Epithelial cell of proximal tubule (primary cell): ENCODE measurements around the gene ZNF451. TPM values are rescaled to one million over a fixed set of nuclear protein-coding genes. Genes with fewer than 3 reads are reported as not detected.

Source experiments
- DNase-seq: peaks from one replicate; pipeline ENCODE4 v3.0.0-alpha.2; 2011; ENCODE audit warnings: low read depth
- H3K4me3 ChIP-seq: 2 replicates; pipeline ENCODE4 v1.5.1; 2011; ENCODE audit warnings: low read depth, mild to moderate bottlenecking, low read length
- total RNA-seq: library from RNA; depleted of rRNA; stranded (reverse); fragments of >200 nt; gene quantifications from 2 replicates; pipeline ENCODE4 v1.2.3, GENCODE V29; 2015
- TF ChIP-seq, protein P1 (sequence below): conservative IDR thresholded peaks from 2 replicates; pipeline ENCODE4 v1.5.1; 2012; ENCODE audit warnings: low read depth, mild to moderate bottlenecking, low read length

The ZNF451 gene
- total RNA-seq, 1 donor from 2014 or later, result 16.4 TPM

DNA sequence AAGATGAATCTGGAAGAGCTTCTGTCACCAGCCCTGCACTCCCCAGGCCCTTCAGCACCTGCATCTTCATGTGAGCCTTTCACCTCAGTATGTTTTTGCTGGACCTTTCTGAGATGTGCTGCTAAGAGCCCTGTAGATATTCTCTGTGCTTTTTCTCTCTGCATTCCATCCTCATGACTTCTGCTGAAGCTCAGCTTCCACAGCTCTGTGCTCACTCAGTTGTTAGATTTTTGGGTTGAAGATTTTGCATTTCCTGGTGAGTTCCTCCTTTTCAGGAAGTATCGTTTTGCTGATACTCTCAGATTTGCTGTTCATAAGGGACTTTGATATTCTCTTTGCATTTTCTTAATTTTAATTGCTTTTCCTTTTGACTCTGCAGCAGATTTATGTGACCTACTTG, 25.2 kb upstream of the ZNF451 start:
- TF ChIP-seq, protein P1, sequence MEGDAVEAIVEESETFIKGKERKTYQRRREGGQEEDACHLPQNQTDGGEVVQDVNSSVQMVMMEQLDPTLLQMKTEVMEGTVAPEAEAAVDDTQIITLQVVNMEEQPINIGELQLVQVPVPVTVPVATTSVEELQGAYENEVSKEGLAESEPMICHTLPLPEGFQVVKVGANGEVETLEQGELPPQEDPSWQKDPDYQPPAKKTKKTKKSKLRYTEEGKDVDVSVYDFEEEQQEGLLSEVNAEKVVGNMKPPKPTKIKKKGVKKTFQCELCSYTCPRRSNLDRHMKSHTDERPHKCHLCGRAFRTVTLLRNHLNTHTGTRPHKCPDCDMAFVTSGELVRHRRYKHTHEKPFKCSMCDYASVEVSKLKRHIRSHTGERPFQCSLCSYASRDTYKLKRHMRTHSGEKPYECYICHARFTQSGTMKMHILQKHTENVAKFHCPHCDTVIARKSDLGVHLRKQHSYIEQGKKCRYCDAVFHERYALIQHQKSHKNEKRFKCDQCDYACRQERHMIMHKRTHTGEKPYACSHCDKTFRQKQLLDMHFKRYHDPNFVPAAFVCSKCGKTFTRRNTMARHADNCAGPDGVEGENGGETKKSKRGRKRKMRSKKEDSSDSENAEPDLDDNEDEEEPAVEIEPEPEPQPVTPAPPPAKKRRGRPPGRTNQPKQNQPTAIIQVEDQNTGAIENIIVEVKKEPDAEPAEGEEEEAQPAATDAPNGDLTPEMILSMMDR, result no peak
- H3K4me3 ChIP-seq, result no peak overlapping the region
- DNase-seq, result no peak

DNA sequence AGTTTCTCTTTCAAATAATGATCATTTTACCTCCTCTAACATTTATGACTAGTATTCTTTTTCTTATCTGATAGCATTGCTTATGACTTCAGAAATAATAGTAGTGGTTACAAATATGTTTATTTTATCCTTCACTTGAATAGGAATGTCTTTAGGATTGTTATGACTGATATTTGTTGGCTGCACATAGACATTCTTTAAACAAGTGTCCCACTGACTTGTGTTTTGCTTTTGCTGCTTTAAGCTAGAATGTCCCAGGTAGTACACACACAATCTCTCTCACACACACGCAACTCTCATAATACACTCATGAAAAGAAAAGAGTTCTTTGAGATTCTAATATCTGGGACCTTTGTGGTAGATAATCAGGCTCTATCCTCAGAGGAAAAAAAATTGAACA, 21.9 kb upstream of the ZNF451 start:
- DNase-seq, result no peak
- TF ChIP-seq, protein P1, result no peak
- no peak overlapping the region for H3K4me3 ChIP-seq

DNA sequence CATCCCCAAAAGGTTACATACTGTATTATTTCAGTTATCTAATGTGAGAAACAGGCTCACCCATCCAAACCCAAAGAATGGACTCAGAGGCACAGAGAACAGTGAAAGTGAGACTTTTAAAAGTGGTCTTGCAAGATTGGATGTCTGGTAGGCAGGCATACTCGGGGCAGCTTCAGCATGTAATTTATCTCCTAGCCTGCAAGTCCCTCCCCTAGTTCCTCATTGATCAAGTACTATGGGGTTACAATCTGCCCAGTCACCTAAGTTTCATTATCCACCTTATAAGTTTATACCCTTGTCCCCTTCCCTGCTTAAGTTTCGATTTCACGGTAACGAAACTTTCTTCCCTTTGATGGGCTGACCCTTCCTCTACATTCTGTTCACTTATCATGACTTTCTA, 20.8 kb upstream of the ZNF451 start:
- no peak overlapping the region for H3K4me3 ChIP-seq
- TF ChIP-seq, protein P1, result no peak
- DNase-seq, result no peak

DNA sequence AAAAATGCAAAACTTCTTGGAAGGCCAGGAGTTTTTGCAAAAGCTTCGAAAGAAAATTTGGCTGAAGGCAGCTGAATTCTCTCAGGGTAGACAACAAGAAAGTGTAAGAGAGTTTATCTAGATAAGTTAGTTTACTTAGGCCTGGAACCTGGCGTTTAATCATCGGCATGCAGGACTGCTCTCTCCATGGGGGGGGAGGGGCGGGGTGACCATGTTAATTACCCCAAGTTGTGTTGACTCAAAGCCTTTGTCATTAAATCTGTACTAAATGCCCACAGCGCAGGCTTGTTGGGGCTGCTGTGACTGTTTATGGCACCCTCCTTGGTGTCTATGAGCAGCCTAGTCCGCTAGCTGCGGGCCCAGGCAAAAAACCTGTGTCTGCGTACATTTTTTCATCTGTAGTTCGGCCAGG, 20.1 kb upstream of the ZNF451 start:
- TF ChIP-seq, protein P1, result no peak
- DNase-seq, result no peak
- no peak overlapping the region for H3K4me3 ChIP-seq

DNA sequence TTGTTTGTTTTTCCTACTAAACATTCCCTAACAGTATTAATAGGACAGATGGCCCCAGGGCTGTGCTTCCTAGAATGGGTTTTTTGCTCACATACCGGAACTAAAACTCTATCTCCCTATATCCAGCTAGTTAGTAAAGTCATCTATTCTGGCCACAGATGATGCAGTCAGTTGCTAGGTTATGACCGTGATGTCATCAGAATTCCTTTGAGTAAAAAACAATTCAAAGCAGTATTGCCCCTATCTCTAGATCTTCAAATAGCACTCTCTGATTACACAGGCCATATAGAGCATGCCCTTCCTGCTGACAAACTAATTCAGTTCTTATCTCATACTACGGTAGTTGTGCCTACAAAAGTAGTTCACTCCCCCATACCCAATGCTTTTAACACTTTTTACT, 17.9 kb upstream of the ZNF451 start:
- TF ChIP-seq, protein P1, result no peak
- DNase-seq, result no peak
- H3K4me3 ChIP-seq, result no peak overlapping the region

DNA sequence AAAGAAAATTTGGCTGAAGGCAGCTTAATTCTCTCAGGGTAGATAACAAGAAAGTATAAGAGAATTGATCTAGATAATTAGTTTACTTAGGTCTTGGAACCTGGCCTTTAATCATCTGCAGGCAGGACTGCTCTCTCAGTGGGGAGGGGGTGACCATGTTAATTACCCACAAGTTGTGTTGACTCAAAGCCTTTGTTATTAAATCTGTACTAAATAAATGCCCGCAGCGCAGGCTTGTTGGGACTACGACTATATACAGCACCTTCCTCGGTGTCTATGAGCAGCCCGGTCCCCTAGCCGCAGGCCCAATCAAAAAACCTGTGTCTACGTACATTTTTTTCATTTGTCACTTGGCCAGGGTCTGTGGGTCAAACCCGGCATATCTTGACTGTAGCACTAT, 15.6 kb upstream of the ZNF451 start:
- TF ChIP-seq, protein P1, result no peak
- no peak overlapping the region for H3K4me3 ChIP-seq
- DNase-seq, result no peak

DNA sequence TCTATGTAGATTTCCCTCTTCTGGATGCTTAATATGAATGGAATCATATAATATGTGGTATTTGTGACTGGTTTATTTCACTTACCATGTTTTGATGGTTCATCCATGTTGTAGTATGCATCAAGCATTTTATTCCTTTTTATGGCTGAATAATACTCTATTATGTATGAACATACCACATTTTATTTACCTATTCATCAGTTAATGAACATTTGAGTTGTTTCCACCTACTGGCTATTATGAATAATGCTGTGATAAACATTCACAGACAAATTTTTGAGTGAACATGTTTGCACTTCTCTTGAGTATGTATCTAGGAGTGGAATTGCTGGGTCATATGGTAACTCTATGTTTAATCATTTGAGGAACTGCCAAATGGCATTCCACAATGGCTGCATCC, 14.9 kb upstream of the ZNF451 start:
- no peak overlapping the region for H3K4me3 ChIP-seq
- no peak for DNase-seq
- TF ChIP-seq, protein P1, result no peak
